PC-9 (cell line): ENCODE data around the gene BNC1. TPM values are rescaled to one million over a fixed set of nuclear protein-coding genes. Genes with fewer than 3 reads are reported as not detected.

Experiments
- BruUV-seq: library from RNA; stranded (reverse); fragments of 400-500 nt; replicated peaks from 2 replicates; lab custom pipeline; 2021; lab: Mats Ljungman, UMichigan
- CTCF ChIA-PET: fragments of 300-600 bp; sonication (Branson Sonifier 250); formaldehyde crosslinking; loops from one replicate; lab custom pipeline; 2022; ENCODE audit warnings: antibody characterized with exemption; lab: Charles Lee
- POLR2A ChIA-PET: fragments of 300-600 bp; sonication (Branson Sonifier 250); formaldehyde crosslinking; loops from one replicate; lab custom pipeline; 2022; ENCODE audit warnings: antibody characterized with exemption; ENCODE audit not compliant: unreplicated experiment; lab: Charles Lee
- DNase-seq, 2 experiments: peaks; one replicate each; pipeline versions ENCODE4 v3.0.0 to v3.0.0-alpha.2; 2015 to 2022; ENCODE audit warnings: mixed read lengths in 1 of 2
- H2AFZ ChIP-seq: fragments of 200-600 bp; sonication (generic); 2 replicates; pipeline ENCODE4 v1.8.1; 2017; ENCODE audit warnings: antibody characterized with exemption
- H3F3A ChIP-seq: fragments of 200-600 bp; sonication (generic); 2 replicates; pipeline ENCODE4 v1.8.1; 2017; ENCODE audit warnings: antibody characterized with exemption, mild to moderate bottlenecking, low read depth; ENCODE audit not compliant: insufficient read depth
- H3K27ac ChIP-seq: fragments of 200-600 bp; sonication (generic); 2 replicates; pipeline ENCODE4 v1.6.1; 2016; ENCODE audit warnings: mixed run types
- H3K27me3 ChIP-seq: fragments of 200-600 bp; sonication (generic); 2 replicates; pipeline ENCODE4 v1.6.1; 2016; ENCODE audit warnings: low read depth, mixed run types; ENCODE audit not compliant: insufficient read depth
- H3K36me3 ChIP-seq: fragments of 200-600 bp; sonication (generic); 2 replicates; pipeline ENCODE4 v1.6.1; 2016; ENCODE audit warnings: low read depth, mixed run types
- H3K4me1 ChIP-seq: fragments of 200-600 bp; sonication (generic); replicated peaks from 2 replicates; pipeline ENCODE4 v1.6.1; 2016; ENCODE audit warnings: mixed run types; ENCODE audit not compliant: insufficient read depth
- H3K4me2 ChIP-seq: fragments of 200-600 bp; sonication (generic); 2 replicates; pipeline ENCODE4 v1.6.1; 2017; ENCODE audit warnings: mixed run types
- H3K4me3 ChIP-seq: fragments of 200-600 bp; sonication (generic); 2 replicates; pipeline ENCODE4 v1.6.1; 2016; ENCODE audit warnings: mixed run types
- H3K79me2 ChIP-seq: fragments of 200-600 bp; sonication (generic); 2 replicates; pipeline ENCODE4 v1.6.1; 2017; ENCODE audit warnings: low read depth, mixed run types
- H3K9me2 ChIP-seq: fragments of 200-600 bp; sonication (generic); 2 replicates; pipeline ENCODE4 v1.8.1; 2017; ENCODE audit warnings: mild to moderate bottlenecking; ENCODE audit not compliant: insufficient read depth
- H3K9me3 ChIP-seq: fragments of 200-600 bp; sonication (generic); 2 replicates; pipeline ENCODE4 v1.8.1; 2016; ENCODE audit warnings: low read depth; ENCODE audit not compliant: insufficient read depth
- H4K20me1 ChIP-seq: fragments of 200-600 bp; sonication (generic); 2 replicates; pipeline ENCODE4 v1.8.1; 2017; ENCODE audit not compliant: insufficient read depth
- CTCF ChIP-seq: fragments of 200-600 bp; sonication (generic); conservative IDR thresholded peaks from 2 replicates; pipeline ENCODE4 v1.6.1; 2017; ENCODE audit warnings: mixed run types, antibody characterized with exemption, mild to moderate bottlenecking, moderate library complexity
- EZH2 ChIP-seq: fragments of 200-600 bp; sonication (generic); IDR thresholded peaks from 2 replicates; pipeline ENCODE4 v1.8.0; 2017; ENCODE audit warnings: antibody characterized with exemption, low read depth
- intact Hi-C: fragments of 100-400 bp; cut with micrococcal nuclease; formaldehyde crosslinking; loops from one replicate; pipeline ENCODE4 v1.10.0; 2022; ENCODE audit not compliant: unreplicated experiment
- total RNA-seq: library from RNA; stranded (reverse); gene quantifications from 2 replicates; pipeline ENCODE4 v1.2.3, GENCODE V29; 2021

The BNC1 gene
- total RNA-seq, 1 experiment from 2014 or later: 0.83 TPM

- POLR2A ChIA-PET: interaction anchor here (0.6 to 1.6 kb wide), 8 partner anchors 9 to 375 kb away, joined by 3 to 24 read pairs (median 6); no protein-coding TSS in a partner anchor
- BruUV-seq: no TSS peak
- no peaks in the 10 kb centered on the region for H3K9me2 ChIP-seq
- H3K4me3 ChIP-seq: peak overlapping the region; percentile 43; the same call in 1 of the 2 replicates
- intact Hi-C loops: loop anchor here (5.0 kb wide), 1 partner anchor 219 kb away; the partner anchor contains the start of gene BTBD1
- H3K79me2 ChIP-seq: no peaks in the 10 kb centered on the region
- peaks cover 9% of the 10 kb centered on the region for H3K9me3 ChIP-seq
- peaks cover 62% of the 10 kb centered on the region for H3K4me1 ChIP-seq
- TF ChIP-seq CTCF (no peak), EZH2 (no peak)
- CTCF ChIA-PET: interaction anchor here (1.4 kb wide), 1 partner anchor 95 kb away, joined by 4 read pairs; no protein-coding TSS in a partner anchor
- H3K27ac ChIP-seq: peak overlapping the region; percentile 98
- no peaks in the 10 kb centered on the region for H4K20me1 ChIP-seq
- no peaks in the 10 kb centered on the region for H3K27me3 ChIP-seq
- H3K4me2 ChIP-seq: peak overlapping the region; percentile 79
- peak; percentile 76 to 94 for DNase-seq
- 0 out of 2 replicates have a peak overlapping the region, but pooled peaks have one; percentile 33 for H2AFZ ChIP-seq
- H3K36me3 ChIP-seq: no peaks in the 10 kb centered on the region
- peaks cover 55% of the 10 kb centered on the region for H3F3A ChIP-seq
These were observed 1.6 kb upstream of the BNC1 start for GRCh38 chr15:83285979-83286553.

- Histone ChIP-seq H3K27ac (peak overlapping the region; percentile 98), H3K4me2 (peak overlapping the region; percentile 79), H3K9me3 (peaks cover 5% of the 10 kb centered on the region), H3K4me3 (no peak overlapping the region; the same call in 1 of the 2 replicates), H3F3A (peaks cover 53% of the 10 kb centered on the region), H3K27me3 (no peaks in the 10 kb centered on the region), H3K36me3 (no peaks in the 10 kb centered on the region), H3K4me1 (peaks cover 56% of the 10 kb centered on the region), H4K20me1 (no peaks in the 10 kb centered on the region), H3K9me2 (no peaks in the 10 kb centered on the region), H2AFZ (0 out of 2 replicates have a peak overlapping the region, but pooled peaks have one; percentile 33), H3K79me2 (no peaks in the 10 kb centered on the region)
- TF ChIP-seq EZH2 (no peak), CTCF (no peak)
- DNase-seq: no peak
- CTCF ChIA-PET: interaction anchor here (0.6 to 1.4 kb wide), 2 partner anchors 38 to 95 kb away, joined by 4 read pairs; no protein-coding TSS in a partner anchor
- BruUV-seq: no TSS peak
- intact Hi-C loops: loop anchor here (5.0 kb wide), 1 partner anchor 218 kb away; the partner anchor contains the start of gene BTBD1
- POLR2A ChIA-PET: interaction anchor here (0.6 to 1.6 kb wide), 6 partner anchors 8 to 95 kb away, joined by 3 to 24 read pairs (median 6); no protein-coding TSS in a partner anchor
These were observed 967 bp upstream of the BNC1 start for GRCh38 chr15:83285284-83285978.

- H3K4me1 ChIP-seq: peaks cover 42% of the 10 kb centered on the region
- H3F3A ChIP-seq: peaks cover 39% of the 10 kb centered on the region
- no peak for DNase-seq
- no peak overlapping the region for H3K4me3 ChIP-seq
- H2AFZ ChIP-seq: no peak overlapping the region
- BruUV-seq: no TSS peak
- no peak overlapping the region for H3K27ac ChIP-seq
- ChIA-PET CTCF (no interaction called here), POLR2A (no interaction called here)
- H3K79me2 ChIP-seq: no peaks in the 10 kb centered on the region
- intact Hi-C loops: no loop called here
- no peaks in the 10 kb centered on the region for H3K9me2 ChIP-seq
- no peaks in the 10 kb centered on the region for H3K36me3 ChIP-seq
- no peaks in the 10 kb centered on the region for H3K27me3 ChIP-seq
- H3K4me2 ChIP-seq: no peak overlapping the region
- H3K9me3 ChIP-seq: peaks cover 5% of the 10 kb centered on the region; the same call in 1 of the 2 replicates
- TF ChIP-seq CTCF (no peak), EZH2 (no peak)
- no peaks in the 10 kb centered on the region for H4K20me1 ChIP-seq
These were observed 478 bp downstream of the BNC1 start for GRCh38 chr15:83283813-83284558.
